Sigmoid colon (tissue), 3 donors: ENCODE results near the gene TADA3.

Source experiments
- POLR2A ChIP-seq, 2 donors: fragments of 450-650 bp; IDR thresholded peaks; one replicate each; pipeline ENCODE4 v1.6.1; 2016; ENCODE audit warnings: antibody characterized with exemption in 2 of 2, mild to moderate bottlenecking in 2 of 2, moderate library complexity in 2 of 2
- TF ChIP-seq, protein P1 (sequence below), 4 experiments: fragments of 450-650 bp in 3 of 4; fragments of 200-600 bp in 1 of 4; IDR thresholded peaks; one replicate each; pipeline ENCODE4 v1.5.1; 2016 to 2019; ENCODE audit warnings: antibody characterized with exemption in 4 of 4, mild to moderate bottlenecking in 3 of 4, moderate library complexity in 2 of 4

- TF ChIP-seq, protein P1, sequence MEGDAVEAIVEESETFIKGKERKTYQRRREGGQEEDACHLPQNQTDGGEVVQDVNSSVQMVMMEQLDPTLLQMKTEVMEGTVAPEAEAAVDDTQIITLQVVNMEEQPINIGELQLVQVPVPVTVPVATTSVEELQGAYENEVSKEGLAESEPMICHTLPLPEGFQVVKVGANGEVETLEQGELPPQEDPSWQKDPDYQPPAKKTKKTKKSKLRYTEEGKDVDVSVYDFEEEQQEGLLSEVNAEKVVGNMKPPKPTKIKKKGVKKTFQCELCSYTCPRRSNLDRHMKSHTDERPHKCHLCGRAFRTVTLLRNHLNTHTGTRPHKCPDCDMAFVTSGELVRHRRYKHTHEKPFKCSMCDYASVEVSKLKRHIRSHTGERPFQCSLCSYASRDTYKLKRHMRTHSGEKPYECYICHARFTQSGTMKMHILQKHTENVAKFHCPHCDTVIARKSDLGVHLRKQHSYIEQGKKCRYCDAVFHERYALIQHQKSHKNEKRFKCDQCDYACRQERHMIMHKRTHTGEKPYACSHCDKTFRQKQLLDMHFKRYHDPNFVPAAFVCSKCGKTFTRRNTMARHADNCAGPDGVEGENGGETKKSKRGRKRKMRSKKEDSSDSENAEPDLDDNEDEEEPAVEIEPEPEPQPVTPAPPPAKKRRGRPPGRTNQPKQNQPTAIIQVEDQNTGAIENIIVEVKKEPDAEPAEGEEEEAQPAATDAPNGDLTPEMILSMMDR (IDR thresholded peaks at IDR 0.05), result no peak
- no peak for TF ChIP-seq POLR2A (IDR thresholded peaks at IDR 0.05)
These were observed 59.5 kb downstream of the TADA3 start for GRCh38 chr3:9732740-9733115.
